SK-N-DZ (cell line): Measurements from ENCODE around the gene IQGAP1. TPM values are rescaled to one million over a fixed set of nuclear protein-coding genes. Genes with fewer than 3 reads are reported as not detected.
"Not testable (repeated sequence)": the region's sequence is repeated elsewhere in the genome, so short reads cannot be mapped to it uniquely, and the experiment has no call there.

Experiments used
- DNase-seq: peaks from one replicate; pipeline ENCODE4 v3.0.0-alpha.2; 2015; ENCODE audit warnings: low spot score
- polyA plus RNA-seq, 2 experiments: library from polyadenylated mRNA; depleted of rRNA; stranded (reverse); fragments of >200 nt; gene quantifications; 2 replicates each; pipeline ENCODE4 v1.2.3, GENCODE V29; 2014

The IQGAP1 gene, protein sequence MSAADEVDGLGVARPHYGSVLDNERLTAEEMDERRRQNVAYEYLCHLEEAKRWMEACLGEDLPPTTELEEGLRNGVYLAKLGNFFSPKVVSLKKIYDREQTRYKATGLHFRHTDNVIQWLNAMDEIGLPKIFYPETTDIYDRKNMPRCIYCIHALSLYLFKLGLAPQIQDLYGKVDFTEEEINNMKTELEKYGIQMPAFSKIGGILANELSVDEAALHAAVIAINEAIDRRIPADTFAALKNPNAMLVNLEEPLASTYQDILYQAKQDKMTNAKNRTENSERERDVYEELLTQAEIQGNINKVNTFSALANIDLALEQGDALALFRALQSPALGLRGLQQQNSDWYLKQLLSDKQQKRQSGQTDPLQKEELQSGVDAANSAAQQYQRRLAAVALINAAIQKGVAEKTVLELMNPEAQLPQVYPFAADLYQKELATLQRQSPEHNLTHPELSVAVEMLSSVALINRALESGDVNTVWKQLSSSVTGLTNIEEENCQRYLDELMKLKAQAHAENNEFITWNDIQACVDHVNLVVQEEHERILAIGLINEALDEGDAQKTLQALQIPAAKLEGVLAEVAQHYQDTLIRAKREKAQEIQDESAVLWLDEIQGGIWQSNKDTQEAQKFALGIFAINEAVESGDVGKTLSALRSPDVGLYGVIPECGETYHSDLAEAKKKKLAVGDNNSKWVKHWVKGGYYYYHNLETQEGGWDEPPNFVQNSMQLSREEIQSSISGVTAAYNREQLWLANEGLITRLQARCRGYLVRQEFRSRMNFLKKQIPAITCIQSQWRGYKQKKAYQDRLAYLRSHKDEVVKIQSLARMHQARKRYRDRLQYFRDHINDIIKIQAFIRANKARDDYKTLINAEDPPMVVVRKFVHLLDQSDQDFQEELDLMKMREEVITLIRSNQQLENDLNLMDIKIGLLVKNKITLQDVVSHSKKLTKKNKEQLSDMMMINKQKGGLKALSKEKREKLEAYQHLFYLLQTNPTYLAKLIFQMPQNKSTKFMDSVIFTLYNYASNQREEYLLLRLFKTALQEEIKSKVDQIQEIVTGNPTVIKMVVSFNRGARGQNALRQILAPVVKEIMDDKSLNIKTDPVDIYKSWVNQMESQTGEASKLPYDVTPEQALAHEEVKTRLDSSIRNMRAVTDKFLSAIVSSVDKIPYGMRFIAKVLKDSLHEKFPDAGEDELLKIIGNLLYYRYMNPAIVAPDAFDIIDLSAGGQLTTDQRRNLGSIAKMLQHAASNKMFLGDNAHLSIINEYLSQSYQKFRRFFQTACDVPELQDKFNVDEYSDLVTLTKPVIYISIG (N-terminal part only)
- 20.7 and 21.6 TPM in 2 replicates for polyA plus RNA-seq (2014; cell fraction: cytosol; rRNA removed)
- polyA plus RNA-seq (2014; cell fraction: nucleus; rRNA removed): 26.9 and 47.9 TPM in 2 replicates

DNA sequence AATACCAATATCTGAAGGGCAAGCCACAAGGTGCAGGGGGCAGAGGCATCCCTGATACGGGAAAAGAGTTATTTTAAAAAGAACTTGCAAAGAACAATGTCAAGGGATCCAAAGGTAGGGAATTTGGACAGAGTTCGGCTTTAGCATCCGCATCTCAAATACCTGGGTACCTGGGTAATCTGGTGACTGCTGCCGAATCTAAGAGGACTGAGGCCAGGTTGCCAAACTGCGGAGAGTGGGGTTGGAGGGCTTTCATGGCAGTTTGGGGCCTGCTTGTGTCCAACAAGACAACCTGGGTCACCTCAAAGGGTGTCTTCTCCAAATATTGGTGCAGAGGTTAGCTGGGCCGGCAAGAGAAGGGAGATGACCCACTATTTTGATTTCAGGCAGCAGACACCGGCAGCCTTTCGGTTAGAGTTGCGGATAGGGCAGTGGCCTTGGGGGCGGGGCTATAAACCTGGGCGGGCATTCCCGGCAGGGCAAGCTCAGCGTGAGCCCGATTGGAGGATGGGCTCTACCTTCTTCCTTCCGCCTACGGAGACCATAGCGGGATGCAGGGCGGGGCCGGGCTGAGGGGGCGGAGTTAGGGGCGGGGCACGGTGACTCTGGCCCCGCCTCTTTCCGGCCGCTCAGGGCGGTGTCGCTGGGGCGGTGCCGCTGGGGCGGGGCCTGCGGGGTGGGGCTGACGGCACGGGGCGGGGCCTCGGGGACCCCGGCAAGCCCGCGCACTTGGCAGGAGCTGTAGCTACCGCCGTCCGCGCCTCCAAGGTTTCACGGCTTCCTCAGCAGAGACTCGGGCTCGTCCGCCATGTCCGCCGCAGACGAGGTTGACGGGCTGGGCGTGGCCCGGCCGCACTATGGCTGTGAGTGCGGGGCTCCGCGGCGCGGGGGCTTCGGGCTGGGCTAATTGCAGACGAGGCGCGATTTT, at the start of gene IQGAP1:
TSS of gene IQGAP1 (plus strand) at position 709 of the 928 bp plus-strand sequence. CDS start at position 809, 100 bp downstream.
- peak; percentile 96 for DNase-seq

- no peak for DNase-seq
These were observed 49.5 kb upstream of the IQGAP1 start for GRCh38 chr15:90338532-90338931.

- DNase-seq: no peak
These were observed 47.7 kb upstream of the IQGAP1 start for GRCh38 chr15:90340345-90340744.

- no peak for DNase-seq
These were observed 44.7 kb upstream of the IQGAP1 start for GRCh38 chr15:90343302-90343790.

GRCh38 chr15:90344662-90345061, 43.4 kb upstream of the IQGAP1 start:
- no peak for DNase-seq

GRCh38 chr15:90345857-90346256, 42.2 kb upstream of the IQGAP1 start:
- no peak for DNase-seq

DNA sequence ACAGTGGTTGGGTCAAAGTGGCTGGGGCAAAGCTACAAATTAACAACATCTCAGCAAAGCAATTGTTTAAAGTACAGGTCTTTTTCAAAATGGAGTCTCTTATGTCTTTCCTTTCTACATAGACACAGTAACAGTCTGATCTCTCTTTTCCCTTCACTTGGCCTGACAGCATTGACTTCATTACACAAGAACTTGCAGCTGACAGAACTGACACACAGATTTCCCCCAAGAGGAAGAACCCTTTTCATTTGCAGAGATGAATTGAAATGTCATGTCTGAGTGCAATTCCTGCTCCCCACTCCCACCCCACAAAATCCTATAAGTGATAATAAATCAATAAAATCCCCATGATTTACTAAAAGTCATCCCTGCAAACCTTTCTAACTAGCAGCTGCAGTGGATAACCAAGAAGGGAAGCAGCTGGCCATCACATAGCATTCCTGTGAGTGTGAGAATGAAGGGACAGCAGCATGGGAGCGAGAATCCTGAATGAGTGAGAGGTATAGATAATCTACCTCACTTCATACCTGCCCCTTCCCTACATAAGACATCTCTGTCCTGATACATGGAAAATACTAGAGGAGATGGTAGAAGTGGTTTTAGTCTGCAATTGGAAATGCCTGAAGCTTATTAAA, 40.5 kb upstream of the IQGAP1 start:
- DNase-seq: not testable (repeated sequence)

- DNase-seq: no peak
These were observed 39.6 kb upstream of the IQGAP1 start for GRCh38 chr15:90348456-90348855.

GRCh38 chr15:90349072-90349471, 39.0 kb upstream of the IQGAP1 start:
- no peak for DNase-seq

- DNase-seq: no peak
These were observed 38.2 kb upstream of the IQGAP1 start for GRCh38 chr15:90349821-90350220.

- DNase-seq: no peak
These were observed 36.4 kb upstream of the IQGAP1 start for GRCh38 chr15:90351479-90352106.

GRCh38 chr15:90352107-90352893, 35.7 kb upstream of the IQGAP1 start, which contains the start of gene ZNF774:
ZNF774 (plus strand) TSS chr15:90352284; CDS start chr15:90354661, 2,377 bp downstream.
- DNase-seq: peak; percentile 96

DNA sequence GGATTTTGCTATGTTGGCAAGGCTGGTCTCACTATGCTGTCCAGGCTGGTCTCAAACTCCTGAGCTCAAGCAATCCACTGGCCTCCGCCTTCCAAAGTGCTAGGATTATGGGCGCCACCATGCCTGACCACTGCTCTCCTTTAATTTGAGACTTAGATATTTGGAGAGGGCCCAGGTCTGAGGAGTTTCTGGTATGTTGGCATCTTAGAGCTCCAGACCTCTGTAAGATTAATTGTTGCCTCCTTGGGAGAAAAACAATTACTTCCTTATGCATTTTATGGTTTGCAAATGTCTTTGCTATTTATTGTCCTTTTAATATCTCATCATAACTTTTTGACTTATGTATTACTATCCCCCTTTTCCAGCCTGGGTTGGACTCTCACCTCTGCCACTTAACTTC, 33.1 kb upstream of the IQGAP1 start:
- no peak for DNase-seq

- DNase-seq: no peak
These were observed 29.7 kb upstream of the IQGAP1 start for GRCh38 chr15:90358124-90359033.

DNA sequence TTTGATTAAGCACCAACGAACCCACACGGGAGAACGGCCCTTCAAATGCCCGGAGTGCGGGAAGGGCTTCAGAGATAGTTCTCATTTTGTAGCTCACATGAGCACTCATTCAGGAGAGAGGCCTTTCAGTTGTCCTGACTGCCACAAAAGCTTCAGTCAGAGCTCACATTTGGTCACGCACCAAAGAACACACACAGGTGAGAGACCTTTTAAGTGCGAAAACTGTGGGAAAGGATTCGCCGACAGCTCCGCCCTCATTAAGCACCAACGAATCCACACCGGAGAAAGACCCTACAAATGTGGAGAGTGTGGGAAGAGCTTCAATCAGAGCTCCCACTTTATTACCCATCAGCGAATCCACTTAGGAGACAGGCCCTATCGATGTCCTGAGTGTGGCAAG, 27.3 kb upstream of the IQGAP1 start:
- DNase-seq: no peak

- no peak for DNase-seq
These were observed 25.2 kb upstream of the IQGAP1 start for GRCh38 chr15:90362936-90363212.

DNA sequence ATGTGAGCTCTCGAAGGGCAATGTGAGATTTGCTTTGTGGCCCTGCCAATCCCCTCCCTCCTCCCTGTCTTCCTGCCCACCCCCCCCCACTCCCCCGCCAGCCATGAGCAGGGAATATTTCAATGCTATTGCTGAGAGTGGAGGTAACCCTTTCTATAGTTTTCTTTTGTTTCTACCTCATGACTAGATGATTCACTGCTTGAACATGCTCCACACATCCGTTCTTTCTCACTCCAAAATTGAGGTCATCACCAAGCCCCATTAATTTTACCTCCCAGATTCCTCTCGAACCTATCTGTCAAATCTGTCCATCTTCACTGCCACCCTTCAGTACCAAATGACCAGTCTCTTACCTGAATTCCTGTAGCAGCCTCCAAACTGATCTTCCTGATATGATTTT, 23.8 kb upstream of the IQGAP1 start:
- no peak for DNase-seq
